Common myeloid progenitor, CD34-positive (primary cell): ENCODE data around the gene HHAT.

Experiments
- CTCF ChIA-PET: fragments of 350-600 bp; sonication (Branson Sonifier 250); formaldehyde crosslinking; loops from one replicate; lab custom pipeline; 2021; ENCODE audit warnings: antibody characterized with exemption; lab: Charles Lee
- POLR2A ChIA-PET: fragments of 350-600 bp; sonication (Branson Sonifier 250); formaldehyde crosslinking; loops from one replicate; lab custom pipeline; 2021; ENCODE audit warnings: antibody characterized with exemption; lab: Charles Lee
- DNase-seq, 3 donors: peaks; one replicate each; pipeline versions ENCODE4 v3.0.0 to v3.0.0-alpha.2; 2013
- H3K27ac ChIP-seq, 2 experiments: 1 replicate in 1 of 2; 2 replicates in 1 of 2; pipeline ENCODE4 v1.7.0; 2013; ENCODE audit warnings: inconsistent platforms in 2 of 2, low read length in 2 of 2, mild to moderate bottlenecking in 2 of 2, low read depth in 1 of 2, moderate library complexity in 1 of 2; ENCODE audit not compliant: severe bottlenecking in 2 of 2, insufficient read depth in 1 of 2, poor library complexity in 1 of 2
- H3K27me3 ChIP-seq, 5 experiments: replicated peaks in 2 of 5; 1 replicate in 3 of 5; 2 replicates in 2 of 5; pipeline versions ENCODE4 v1.6.1 to v1.7.0; 2013; ENCODE audit warnings: low read length in 4 of 5, mild to moderate bottlenecking in 2 of 5, moderate library complexity in 2 of 5, inconsistent platforms in 1 of 5; ENCODE audit not compliant: insufficient read depth in 5 of 5, control insufficient read depth in 4 of 5
- H3K36me3 ChIP-seq, 4 experiments: 1 replicate in 2 of 4; 2 replicates in 2 of 4; pipeline versions ENCODE4 v1.6.1 to v1.7.0; 2013; ENCODE audit warnings: low read length in 3 of 4, control low read depth in 1 of 4, mild to moderate bottlenecking in 1 of 4; ENCODE audit not compliant: control insufficient read depth in 4 of 4, insufficient read depth in 4 of 4
- H3K4me1 ChIP-seq, 4 experiments: 1 replicate in 3 of 4; 2 replicates in 1 of 4; pipeline versions ENCODE4 v1.6.1 to v1.7.1; 2013; ENCODE audit warnings: low read length in 3 of 4, mild to moderate bottlenecking in 3 of 4, control low read depth in 1 of 4, inconsistent platforms in 1 of 4, moderate library complexity in 1 of 4; ENCODE audit not compliant: control insufficient read depth in 4 of 4, insufficient read depth in 4 of 4; ENCODE audit errors: control extremely low read depth in 1 of 4
- H3K4me3 ChIP-seq, 7 experiments: 1 replicate in 4 of 7; 2 replicates in 3 of 7; pipeline versions ENCODE4 v1.5.1 to v1.7.0; 2013; ENCODE audit warnings: mild to moderate bottlenecking in 7 of 7, low read length in 6 of 7, moderate library complexity in 6 of 7, inconsistent platforms in 2 of 7, low read depth in 2 of 7, control low read depth in 1 of 7; ENCODE audit not compliant: insufficient read depth in 4 of 7, control insufficient read depth in 1 of 7; ENCODE audit errors: extremely low read depth in 1 of 7
- H3K9me3 ChIP-seq, 5 experiments: 1 replicate in 4 of 5; 2 replicates in 1 of 5; pipeline versions ENCODE4 v1.6.1 to v1.7.1; 2013; ENCODE audit warnings: low read length in 4 of 5, mild to moderate bottlenecking in 2 of 5, inconsistent platforms in 1 of 5, low read depth in 1 of 5, moderate library complexity in 1 of 5; ENCODE audit not compliant: control insufficient read depth in 4 of 5, insufficient read depth in 2 of 5; ENCODE audit errors: control extremely low read depth in 1 of 5
- WGBS: methylation state at CpG from one replicate; pipeline ENCODE4 v1.1.5; 2013; ENCODE audit not compliant: insufficient coverage; 5-methylcytosine and 5-hydroxymethylcytosine counted together

Gene HHAT

GRCh38 chr1:210465150-210465549 lies 136.4 kb downstream of the HHAT start:
- ChIA-PET CTCF (no interaction called here), POLR2A (no interaction called here)
- no peaks in the 10 kb centered on the region for H3K36me3 ChIP-seq
- no peaks in the 10 kb centered on the region for H3K27me3 ChIP-seq
- 100% methylated on average over 3 of the region's 3 CpGs for WGBS
- H3K9me3 ChIP-seq = no peaks in the 10 kb centered on the region
- no peak for DNase-seq
- no peak overlapping the region for H3K27ac ChIP-seq
- no peaks in the 10 kb centered on the region for H3K4me1 ChIP-seq
- no peak overlapping the region for H3K4me3 ChIP-seq

GRCh38 chr1:210467440-210468043 lies 138.8 kb downstream of the HHAT start:
- ChIA-PET CTCF (no interaction called here), POLR2A (no interaction called here)
- H3K4me1 ChIP-seq = no peaks in the 10 kb centered on the region
- H3K4me3 ChIP-seq = no peak overlapping the region
- no peaks in the 10 kb centered on the region for H3K27me3 ChIP-seq
- no peak overlapping the region for H3K27ac ChIP-seq
- no peak for DNase-seq
- no peaks in the 10 kb centered on the region for H3K36me3 ChIP-seq
- no peaks in the 10 kb centered on the region for H3K9me3 ChIP-seq
- WGBS = 100% methylated on average over 1 of the region's 2 CpGs

GRCh38 chr1:210469441-210469840 lies 140.7 kb downstream of the HHAT start:
- no CpG with 5 or more reads among the region's 3 CpGs for WGBS
- no peak overlapping the region for H3K4me3 ChIP-seq
- POLR2A ChIA-PET = no interaction called here
- no peak for DNase-seq
- CTCF ChIA-PET = no interaction called here
- H3K27ac ChIP-seq = no peak overlapping the region
- no peaks in the 10 kb centered on the region for H3K27me3 ChIP-seq
- no peaks in the 10 kb centered on the region for H3K36me3 ChIP-seq
- no peaks in the 10 kb centered on the region for H3K9me3 ChIP-seq
- H3K4me1 ChIP-seq = no peaks in the 10 kb centered on the region

DNA sequence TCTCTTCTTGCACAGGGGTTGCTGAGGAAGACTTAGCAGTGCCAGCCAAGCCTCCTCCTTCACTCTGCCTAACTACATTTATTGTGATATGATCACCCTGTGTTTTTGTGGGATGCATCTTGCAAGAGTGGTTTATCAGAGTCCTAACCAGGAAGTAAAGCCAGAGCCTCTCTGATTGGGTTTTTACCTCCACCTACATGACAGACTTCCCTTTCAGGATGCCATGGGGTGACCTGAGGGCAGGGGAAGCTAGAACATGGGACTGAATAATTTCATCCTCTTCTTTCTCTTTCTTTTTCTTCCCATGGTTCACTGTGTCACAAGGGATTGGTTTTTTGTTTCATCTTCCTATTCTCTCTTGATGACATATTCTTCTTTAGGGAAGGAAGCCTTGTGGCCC lies 146.6 kb downstream of the HHAT start:
- H3K27ac ChIP-seq = no peak overlapping the region
- CTCF ChIA-PET = no interaction called here

GRCh38 chr1:210475806-210476205 lies 147.1 kb downstream of the HHAT start:
- Histone ChIP-seq H3K27me3 (no peaks in the 10 kb centered on the region), H3K4me3 (no peak overlapping the region), H3K4me1 (no peaks in the 10 kb centered on the region), H3K27ac (no peak overlapping the region), H3K9me3 (no peaks in the 10 kb centered on the region), H3K36me3 (peaks cover 0 to 3% (median 0%) of the 10 kb centered on the region in 4 experiments)
- no peak for DNase-seq
- WGBS = 100% methylated on average over 2 of the region's 2 CpGs
- ChIA-PET CTCF (interaction anchor here (1.3 kb wide), 1 partner anchor 27 kb away, joined by 4 read pairs; no protein-coding TSS in a partner anchor), POLR2A (no interaction called here)

More for the DNA sequence above, 146.6 kb downstream of the HHAT start:
- Histone ChIP-seq H3K36me3 (peaks cover 0 to 3% (median 0%) of the 10 kb centered on the region in 4 experiments), H3K4me3 (no peak overlapping the region), H3K9me3 (no peaks in the 10 kb centered on the region), H3K27me3 (no peaks in the 10 kb centered on the region), H3K4me1 (no peaks in the 10 kb centered on the region)
- POLR2A ChIA-PET = no interaction called here
- no peak for DNase-seq

- ChIA-PET CTCF (interaction anchor here (0.9 to 1.3 kb wide), 2 partner anchors 28 to 657 kb away, joined by 3 to 4 read pairs; partner anchors contain the start of gene KCNH1), POLR2A (no interaction called here)
- Histone ChIP-seq H3K9me3 (no peaks in the 10 kb centered on the region), H3K4me3 (no peak overlapping the region), H3K27me3 (no peaks in the 10 kb centered on the region), H3K27ac (no peak overlapping the region), H3K36me3 (peaks cover 0 to 3% (median 0%) of the 10 kb centered on the region in 4 experiments), H3K4me1 (no peaks in the 10 kb centered on the region)
- no peak for DNase-seq
- WGBS = no CpG with 5 or more reads among the region's 1 CpG
Measured at GRCh38 chr1:210476730-210477129, 148.0 kb downstream of the HHAT start.

DNA sequence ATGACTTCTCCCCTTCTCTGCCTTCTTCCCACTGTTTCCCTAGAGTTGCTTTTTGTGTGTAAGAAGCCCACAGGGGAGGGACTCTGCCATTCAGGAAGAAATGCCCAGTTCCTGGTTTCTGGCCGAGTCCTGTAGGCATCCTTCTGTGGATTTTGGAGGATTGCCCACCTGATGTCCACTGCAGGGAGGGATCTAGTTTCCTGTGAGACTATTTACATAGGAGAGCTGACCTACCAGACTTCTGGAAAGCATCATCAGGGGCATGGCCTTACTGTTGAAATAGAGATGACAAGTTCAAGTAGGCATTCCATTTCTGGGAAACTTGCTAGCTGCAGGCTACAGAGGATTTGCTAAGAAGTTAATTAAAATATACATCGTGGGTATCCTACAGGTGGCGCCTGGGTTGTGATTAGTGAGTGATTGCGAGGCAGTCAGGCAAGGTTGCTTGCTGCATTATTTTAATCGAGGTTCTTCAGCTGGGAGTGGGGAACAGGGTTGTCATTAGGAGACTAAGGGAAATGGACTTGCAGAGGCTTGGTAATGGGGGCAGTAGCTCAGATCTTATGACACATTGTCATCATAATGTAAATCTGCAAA lies 148.7 kb downstream of the HHAT start:
- Histone ChIP-seq H3K27ac (no peak overlapping the region), H3K27me3 (no peaks in the 10 kb centered on the region), H3K9me3 (no peaks in the 10 kb centered on the region), H3K36me3 (peaks cover 0 to 3% (median 0%) of the 10 kb centered on the region in 4 experiments), H3K4me1 (no peaks in the 10 kb centered on the region), H3K4me3 (no peak overlapping the region)
- ChIA-PET POLR2A (no interaction called here), CTCF (interaction anchor here (1.3 kb wide), 2 partner anchors 14 to 28 kb away, joined by 4 to 5 read pairs; no protein-coding TSS in a partner anchor)
- DNase-seq = no peak
- 89% methylated on average over 5 of the region's 5 CpGs for WGBS
